Endothelial cell of umbilical vein (primary cell): ENCODE measurements around the gene JTB. TPM values are rescaled to one million over a fixed set of nuclear protein-coding genes. Genes with fewer than 3 reads are reported as not detected.

Experiments used
- BruUV-seq: library from RNA; stranded (reverse); fragments of 400-500 nt; replicated peaks from 2 replicates; lab custom pipeline; 2021; lab: Mats Ljungman, UMichigan
- CTCF ChIA-PET: fragments of 300-600, 350-600 bp; sonication (Branson Sonifier 250); formaldehyde crosslinking; loops from one replicate; lab custom pipeline; 2021; ENCODE audit warnings: antibody characterized with exemption, inconsistent platforms; lab: Charles Lee
- POLR2A ChIA-PET: fragments of 300-600, 350-600 bp; sonication (Branson Sonifier 250); formaldehyde crosslinking; loops from one replicate; lab custom pipeline; 2021; ENCODE audit warnings: antibody characterized with exemption, inconsistent platforms; lab: Charles Lee
- DNase-seq: peaks from one replicate; pipeline ENCODE4 v3.0.0-alpha.2; 2011; ENCODE audit warnings: low read depth, low spot score
- FAIRE-seq: peaks from 2 replicates; lab custom pipeline; 2011; peaks lifted over from hg19 to GRCh38; lab: Jason Lieb, UNC
- H2AFZ ChIP-seq: 2 replicates; pipeline ENCODE4 v1.6.0; 2012; ENCODE audit warnings: low read depth, low read length, control low read depth, inconsistent platforms
- H3K27ac ChIP-seq: 2 replicates; pipeline ENCODE4 v1.5.1; 2011; ENCODE audit warnings: low read depth, mild to moderate bottlenecking, control low read depth, low read length, moderate library complexity; ENCODE audit not compliant: insufficient read depth
- H3K27me3 ChIP-seq, 2 experiments: 2 replicates each; pipeline versions ENCODE4 v1.6.0 to v1.6.1; 2011; ENCODE audit warnings: low read length in 2 of 2, mixed read lengths in 1 of 2; ENCODE audit not compliant: control insufficient read depth in 2 of 2, insufficient read depth in 2 of 2
- H3K36me3 ChIP-seq, 2 experiments: 2 replicates in 1 of 2; 3 replicates in 1 of 2; pipeline ENCODE4 v1.5.1; 2011; ENCODE audit warnings: low read length in 2 of 2, mild to moderate bottlenecking in 1 of 2, moderate library complexity in 1 of 2; ENCODE audit not compliant: control insufficient read depth in 2 of 2, insufficient read depth in 2 of 2; ENCODE audit errors: extremely low read depth in 1 of 2
- H3K4me1 ChIP-seq: 3 replicates; pipeline ENCODE4 v1.5.1; 2011; ENCODE audit warnings: mild to moderate bottlenecking, low read length; ENCODE audit not compliant: control insufficient read depth, insufficient read depth; ENCODE audit errors: extremely low read depth
- H3K4me2 ChIP-seq: 2 replicates; pipeline ENCODE4 v1.6.1; 2011; ENCODE audit warnings: low read length, control low read depth, mixed read lengths; ENCODE audit not compliant: insufficient read depth
- H3K4me3 ChIP-seq, 3 experiments: fragments of 200-600 bp in 1 of 3; sonication (generic), shearing (Covaris generic) in 1 of 3; replicated peaks in 1 of 3; 2 replicates each; pipeline ENCODE4 v1.5.1; 2011 to 2016; ENCODE audit warnings: control low read depth in 3 of 3, low read length in 3 of 3, mild to moderate bottlenecking in 2 of 3, inconsistent platforms in 1 of 3, low read depth in 1 of 3, moderate library complexity in 1 of 3; ENCODE audit not compliant: insufficient read depth in 1 of 3
- H3K79me2 ChIP-seq: 2 replicates; pipeline ENCODE4 v1.6.0; 2012; ENCODE audit warnings: low read length, inconsistent platforms; ENCODE audit not compliant: control insufficient read depth, insufficient read depth
- H3K9ac ChIP-seq: replicated peaks from 2 replicates; pipeline ENCODE3; 2011; ENCODE audit warnings: low read length, control low read depth; ENCODE audit not compliant: insufficient read depth; ENCODE audit errors: extremely low read depth
- H3K9me1 ChIP-seq: replicated peaks from 3 replicates; pipeline ENCODE4 v1.6.0; 2011; ENCODE audit warnings: mild to moderate bottlenecking, low read length; ENCODE audit not compliant: control insufficient read depth, insufficient read depth; ENCODE audit errors: extremely low read depth
- H3K9me3 ChIP-seq: replicated peaks from 2 replicates; pipeline ENCODE4 v1.5.1; 2012; ENCODE audit warnings: low read length, inconsistent platforms; ENCODE audit not compliant: control insufficient read depth, insufficient read depth
- H4K20me1 ChIP-seq: replicated peaks from 2 replicates; pipeline ENCODE3; 2011; ENCODE audit warnings: mild to moderate bottlenecking, low read length; ENCODE audit not compliant: control insufficient read depth, insufficient read depth; ENCODE audit errors: extremely low read depth
- EZH2 ChIP-seq: IDR thresholded peaks from 2 replicates; pipeline ENCODE4 v1.6.1; 2012; ENCODE audit warnings: borderline replicate concordance, low read depth, mild to moderate bottlenecking, moderate library complexity, low read length, inconsistent platforms; ENCODE audit not compliant: severe bottlenecking
- FOS ChIP-seq: IDR thresholded peaks from 2 replicates; pipeline ENCODE4 v1.6.1; 2011; ENCODE audit warnings: mild to moderate bottlenecking, low read length, moderate library complexity, borderline replicate concordance; ENCODE audit not compliant: insufficient read depth
- GATA2 ChIP-seq: IDR thresholded peaks from 2 replicates; pipeline ENCODE4 v1.7.0; 2011; ENCODE audit warnings: low read depth, mild to moderate bottlenecking, moderate library complexity, mixed read lengths, low read length; ENCODE audit not compliant: insufficient read length, insufficient read depth
- JUN ChIP-seq: IDR thresholded peaks from 2 replicates; pipeline ENCODE4 v1.6.1; 2011; ENCODE audit warnings: borderline replicate concordance, low read depth; ENCODE audit not compliant: insufficient read length, insufficient read depth
- MYC ChIP-seq: IDR thresholded peaks from one replicate; pipeline ENCODE4 v1.6.1; 2011; ENCODE audit warnings: mild to moderate bottlenecking, low read depth, low read length
- POLR2A ChIP-seq: IDR thresholded peaks from 2 replicates; pipeline ENCODE4 v1.6.1; 2012; ENCODE audit warnings: low read depth, mild to moderate bottlenecking, control low read depth, low read length
- POLR2AphosphoS5 ChIP-seq: IDR thresholded peaks from 2 replicates; pipeline ENCODE4 v1.6.1; 2012; ENCODE audit warnings: low read depth, mild to moderate bottlenecking, control low read depth, low read length, moderate library complexity; ENCODE audit not compliant: insufficient read depth
- dilution Hi-C: fragments of 300-500 bp; cut with MboI; formaldehyde crosslinking; loops from one replicate; pipeline ENCODE4 v1.15.0; 2019; ENCODE audit warnings: low sequenced_read_pairs; ENCODE audit not compliant: extremely low pct_ligation_motif_present
- intact Hi-C: fragments of 100-400 bp; cut with micrococcal nuclease; formaldehyde crosslinking; loops from one replicate; pipeline ENCODE4 v1.10.0; 2022
- polyA plus RNA-seq, 4 experiments: library from polyadenylated mRNA; depleted of rRNA in 3 of 4; stranded (reverse) in 3 of 4; unstranded in 1 of 4; fragments of >200 nt; gene quantifications; 2 replicates each; pipeline versions ENCODE4 v1.2.1 to v1.2.3, GENCODE V29; 2011 to 2012; ENCODE audit warnings: missing spikeins in 1 of 4
- total RNA-seq: library from RNA; stranded (reverse); gene quantifications from 2 replicates; pipeline ENCODE4 v1.2.3, GENCODE V29; 2021
- TF ChIP-seq, protein P1 (sequence below), 2 donors: IDR thresholded peaks; 1 replicate in 1 of 2; 2 replicates in 1 of 2; pipeline ENCODE4 v1.5.1; 2011; ENCODE audit warnings: low read length in 2 of 2, mild to moderate bottlenecking in 2 of 2, moderate library complexity in 2 of 2, control low read depth in 1 of 2, inconsistent platforms in 1 of 2, low read depth in 1 of 2; ENCODE audit not compliant: insufficient read depth in 1 of 2; ENCODE audit errors: extremely low read depth in 1 of 2
- TF ChIP-seq, protein P2 (sequence below): IDR thresholded peaks from 2 replicates; pipeline ENCODE4 v1.6.1; 2011; ENCODE audit not compliant: insufficient read depth, insufficient read length

The JTB gene
- total and polyA plus RNA-seq, 2 donors (not counting 3 experiments of a cell fraction or from before 2014, with no cell fraction given) = 90.2 to 149 TPM

DNA sequence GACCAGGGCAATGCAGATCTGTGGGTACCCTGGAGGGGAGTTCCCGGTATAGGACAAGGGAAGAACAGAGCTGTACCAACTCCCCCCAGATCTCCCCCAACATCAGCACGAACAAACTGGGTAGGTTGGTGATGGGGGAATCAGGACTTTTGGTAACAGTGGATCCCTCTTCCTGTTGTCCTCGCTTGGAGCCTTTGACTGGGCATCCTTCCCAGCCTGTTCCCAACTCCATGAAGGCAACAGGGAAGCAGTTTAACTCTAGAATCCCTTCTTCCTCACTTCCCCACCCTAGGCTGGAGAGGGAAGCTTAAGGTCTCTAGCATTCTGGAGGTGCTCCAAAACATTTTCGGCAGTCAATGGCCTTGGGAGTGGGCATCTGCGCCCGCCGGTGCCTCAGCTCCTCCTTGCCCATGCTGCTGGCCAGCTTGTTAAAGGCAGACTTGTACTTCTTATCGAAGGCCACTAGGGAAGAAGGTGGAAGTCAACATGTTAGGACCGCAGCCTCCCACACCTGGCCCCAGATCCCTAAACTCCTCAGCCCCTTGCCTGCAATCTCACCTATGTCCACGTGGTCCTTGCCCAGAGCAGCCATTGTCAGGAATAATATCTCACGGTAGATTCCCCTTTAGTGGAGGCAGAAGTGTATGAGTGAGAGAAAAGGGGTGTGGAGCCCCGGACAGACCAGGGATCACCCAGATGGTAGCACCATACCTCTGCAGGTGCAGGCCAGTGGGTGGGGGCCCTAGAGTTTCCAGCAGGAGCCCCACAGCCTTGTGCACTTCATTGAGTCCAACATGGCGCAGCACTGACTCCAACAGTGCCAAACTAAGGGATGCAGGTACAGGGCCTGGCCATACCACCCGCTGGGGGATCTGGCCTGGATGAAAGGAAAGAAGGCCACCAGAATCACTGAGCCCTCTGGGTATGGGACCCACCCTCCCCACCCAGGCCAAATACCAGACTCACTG is 47.2 kb downstream of the JTB start:
- H4K20me1 ChIP-seq = no peaks in the 10 kb centered on the region
- no peak overlapping the region for H3K4me2 ChIP-seq
- TF ChIP-seq JUN = no peak
- no peak for TF ChIP-seq POLR2A
- FAIRE-seq = no peak
- H3K4me1 ChIP-seq = peaks cover 15% of the 10 kb centered on the region
- no peak overlapping the region for H3K27ac ChIP-seq
- dilution Hi-C loops = no loop called here
- H3K9me3 ChIP-seq = no peaks in the 10 kb centered on the region
- POLR2A ChIA-PET = no interaction called here
- H3K9ac ChIP-seq = no peak overlapping the region
- H3K4me3 ChIP-seq = no peak overlapping the region
- no peaks in the 10 kb centered on the region for H3K79me2 ChIP-seq
- no peak overlapping the region for H2AFZ ChIP-seq
- DNase-seq = no peak
- no peaks in the 10 kb centered on the region for H3K9me1 ChIP-seq
- CTCF ChIA-PET = interaction anchor here (2.0 to 5.1 kb wide), 5 partner anchors 10 to 133 kb away, joined by 5 to 34 read pairs (median 11); partner anchors contain the start of gene DENND4B
- H3K27me3 ChIP-seq = no peaks in the 10 kb centered on the region
- TSS peak; percentile 39 for BruUV-seq
- intact Hi-C loops = loop anchor here (1.0 kb wide), 1 partner anchor 33 kb away; the partner anchor contains the start of gene SLC39A1
- H3K36me3 ChIP-seq = peaks cover 5 to 22% of the 10 kb centered on the region in 2 experiments

DNA sequence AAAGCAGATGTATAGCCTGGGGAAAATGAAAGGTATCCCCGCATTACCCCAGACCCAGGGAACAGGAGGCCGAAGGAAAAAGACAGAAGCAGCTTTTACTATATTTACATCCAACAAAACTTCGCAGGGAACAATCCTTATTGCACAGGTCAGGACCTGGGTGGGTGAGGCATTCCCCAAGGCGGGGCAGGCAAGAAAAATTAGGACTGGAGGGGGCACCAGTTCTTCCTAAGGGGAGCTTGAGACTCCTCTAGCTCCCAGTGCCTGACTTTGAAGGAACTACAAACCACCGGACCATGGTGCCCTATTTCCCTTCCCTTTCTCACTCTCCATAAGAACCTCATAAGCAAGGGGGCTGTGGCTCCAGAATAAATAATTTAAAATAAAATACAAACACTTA is 48.0 kb downstream of the JTB start:
- Histone ChIP-seq H4K20me1 (no peaks in the 10 kb centered on the region), H3K4me3 (no peak overlapping the region), H2AFZ (no peak overlapping the region), H3K27me3 (no peaks in the 10 kb centered on the region), H3K9me1 (no peaks in the 10 kb centered on the region), H3K4me2 (no peak overlapping the region), H3K79me2 (no peaks in the 10 kb centered on the region), H3K9ac (no peak overlapping the region), H3K4me1 (peaks cover 15% of the 10 kb centered on the region), H3K27ac (peak overlapping the region; percentile 1), H3K9me3 (no peaks in the 10 kb centered on the region), H3K36me3 (peaks cover 5 to 20% of the 10 kb centered on the region in 2 experiments)
- POLR2A ChIA-PET = no interaction called here
- TF ChIP-seq FOS = no peak
- TF ChIP-seq POLR2A = no peak
- TF ChIP-seq EZH2 = no peak
- no peak for TF ChIP-seq JUN
- TF ChIP-seq POLR2AphosphoS5 = no peak
- TF ChIP-seq GATA2 = no peak
- TF ChIP-seq, protein P1, sequence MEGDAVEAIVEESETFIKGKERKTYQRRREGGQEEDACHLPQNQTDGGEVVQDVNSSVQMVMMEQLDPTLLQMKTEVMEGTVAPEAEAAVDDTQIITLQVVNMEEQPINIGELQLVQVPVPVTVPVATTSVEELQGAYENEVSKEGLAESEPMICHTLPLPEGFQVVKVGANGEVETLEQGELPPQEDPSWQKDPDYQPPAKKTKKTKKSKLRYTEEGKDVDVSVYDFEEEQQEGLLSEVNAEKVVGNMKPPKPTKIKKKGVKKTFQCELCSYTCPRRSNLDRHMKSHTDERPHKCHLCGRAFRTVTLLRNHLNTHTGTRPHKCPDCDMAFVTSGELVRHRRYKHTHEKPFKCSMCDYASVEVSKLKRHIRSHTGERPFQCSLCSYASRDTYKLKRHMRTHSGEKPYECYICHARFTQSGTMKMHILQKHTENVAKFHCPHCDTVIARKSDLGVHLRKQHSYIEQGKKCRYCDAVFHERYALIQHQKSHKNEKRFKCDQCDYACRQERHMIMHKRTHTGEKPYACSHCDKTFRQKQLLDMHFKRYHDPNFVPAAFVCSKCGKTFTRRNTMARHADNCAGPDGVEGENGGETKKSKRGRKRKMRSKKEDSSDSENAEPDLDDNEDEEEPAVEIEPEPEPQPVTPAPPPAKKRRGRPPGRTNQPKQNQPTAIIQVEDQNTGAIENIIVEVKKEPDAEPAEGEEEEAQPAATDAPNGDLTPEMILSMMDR (IDR thresholded peaks at IDR 0.05; ENCODE audit: extremely low read depth in 1 of 2, insufficient read depth in 1 of 2, low read depth in 1 of 2, low read length in 2 of 2) = no peak
- TF ChIP-seq, protein P2, sequence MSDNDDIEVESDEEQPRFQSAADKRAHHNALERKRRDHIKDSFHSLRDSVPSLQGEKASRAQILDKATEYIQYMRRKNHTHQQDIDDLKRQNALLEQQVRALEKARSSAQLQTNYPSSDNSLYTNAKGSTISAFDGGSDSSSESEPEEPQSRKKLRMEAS = no peak
- TF ChIP-seq MYC = no peak
- intact Hi-C loops = loop anchor here (1.0 kb wide), 1 partner anchor 34 kb away; the partner anchor contains the start of gene SLC39A1
- dilution Hi-C loops = no loop called here
- DNase-seq (no peak), FAIRE-seq (peak; percentile 49)
- no TSS peak for BruUV-seq
- CTCF ChIA-PET = interaction anchor here (0.9 to 5.1 kb wide), 8 partner anchors 10 to 132 kb away, joined by 3 to 34 read pairs (median 6); partner anchors contain the start of genes CREB3L4, DENND4B and JTB
